KMS-11 (cell line): ENCODE results near the gene SETBP1.

Experiments used
- H2AFZ ChIP-seq: fragments of 200-600 bp; sonication (generic); 2 replicates; pipeline ENCODE4 v1.6.1; 2016; ENCODE audit warnings: antibody characterized with exemption, mixed run types, low read depth
- H3K27ac ChIP-seq: fragments of 200-600 bp; sonication (generic); 2 replicates; pipeline ENCODE4 v1.6.1; 2016; ENCODE audit warnings: mild to moderate bottlenecking, mixed run types
- H3K27me3 ChIP-seq: fragments of 200-600 bp; sonication (generic); 2 replicates; pipeline ENCODE4 v1.6.1; 2017; ENCODE audit warnings: mild to moderate bottlenecking, low read depth, mixed run types, moderate library complexity; ENCODE audit not compliant: insufficient read depth
- H3K36me3 ChIP-seq: fragments of 200-600 bp; sonication (generic); 2 replicates; pipeline ENCODE4 v1.6.1; 2017; ENCODE audit warnings: mild to moderate bottlenecking, mixed run types; ENCODE audit not compliant: insufficient read depth
- H3K4me1 ChIP-seq: fragments of 200-600 bp; sonication (generic); 2 replicates; pipeline ENCODE4 v1.6.1; 2016; ENCODE audit warnings: mild to moderate bottlenecking, low read depth, mixed run types; ENCODE audit not compliant: poor library complexity, severe bottlenecking
- H3K4me2 ChIP-seq: fragments of 200-600 bp; sonication (generic); 2 replicates; pipeline ENCODE4 v1.7.0; 2016; ENCODE audit warnings: mild to moderate bottlenecking, mixed run types
- H3K4me3 ChIP-seq: fragments of 200-600 bp; sonication (generic); IDR thresholded peaks from 2 replicates; pipeline ENCODE4 v1.6.1; 2017; ENCODE audit warnings: low read depth, low read length, mixed read lengths; ENCODE audit not compliant: insufficient read depth
- H3K79me2 ChIP-seq: fragments of 200-600 bp; sonication (generic); 2 replicates; pipeline ENCODE4 v1.6.1; 2016; ENCODE audit warnings: low read depth, mixed run types; ENCODE audit not compliant: insufficient read depth
- H3K9ac ChIP-seq: fragments of 200-600 bp; sonication (generic); 2 replicates; pipeline ENCODE4 v1.6.1; 2016; ENCODE audit warnings: mild to moderate bottlenecking, mixed run types
- H4K20me1 ChIP-seq: fragments of 200-600 bp; sonication (generic); 2 replicates; pipeline ENCODE4 v1.6.1; 2016; ENCODE audit warnings: mild to moderate bottlenecking, mixed run types; ENCODE audit not compliant: insufficient read depth
- CTCF ChIP-seq: fragments of 200-600 bp; sonication (generic); conservative IDR thresholded peaks from 2 replicates; pipeline ENCODE4 v1.6.1; 2017; ENCODE audit warnings: low read depth, mild to moderate bottlenecking, antibody characterized with exemption, low read length, moderate library complexity, mixed read lengths

SETBP1 gene

GRCh38 chr18:44655435-44655834 is 25.3 kb upstream of the SETBP1 start:
- no peaks in the 10 kb centered on the region for H3K4me1 ChIP-seq
- no peaks in the 10 kb centered on the region for H3K27me3 ChIP-seq
- H3K36me3 ChIP-seq, result no peaks in the 10 kb centered on the region
- H3K4me2 ChIP-seq, result no peak overlapping the region
- no peak overlapping the region for H2AFZ ChIP-seq
- no peak overlapping the region for H3K9ac ChIP-seq
- TF ChIP-seq CTCF, result no peak
- H3K79me2 ChIP-seq, result no peaks in the 10 kb centered on the region
- no peak overlapping the region for H3K27ac ChIP-seq
- no peak overlapping the region for H3K4me3 ChIP-seq
- no peaks in the 10 kb centered on the region for H4K20me1 ChIP-seq

- Histone ChIP-seq H3K27ac (no peak overlapping the region), H3K36me3 (no peaks in the 10 kb centered on the region), H4K20me1 (no peaks in the 10 kb centered on the region), H2AFZ (no peak overlapping the region), H3K4me2 (no peak overlapping the region), H3K9ac (no peak overlapping the region), H3K4me3 (no peak overlapping the region), H3K4me1 (no peaks in the 10 kb centered on the region), H3K27me3 (no peaks in the 10 kb centered on the region), H3K79me2 (no peaks in the 10 kb centered on the region)
- TF ChIP-seq CTCF, result no peak
These were observed 20.9 kb upstream of the SETBP1 start for GRCh38 chr18:44659771-44660170.

DNA sequence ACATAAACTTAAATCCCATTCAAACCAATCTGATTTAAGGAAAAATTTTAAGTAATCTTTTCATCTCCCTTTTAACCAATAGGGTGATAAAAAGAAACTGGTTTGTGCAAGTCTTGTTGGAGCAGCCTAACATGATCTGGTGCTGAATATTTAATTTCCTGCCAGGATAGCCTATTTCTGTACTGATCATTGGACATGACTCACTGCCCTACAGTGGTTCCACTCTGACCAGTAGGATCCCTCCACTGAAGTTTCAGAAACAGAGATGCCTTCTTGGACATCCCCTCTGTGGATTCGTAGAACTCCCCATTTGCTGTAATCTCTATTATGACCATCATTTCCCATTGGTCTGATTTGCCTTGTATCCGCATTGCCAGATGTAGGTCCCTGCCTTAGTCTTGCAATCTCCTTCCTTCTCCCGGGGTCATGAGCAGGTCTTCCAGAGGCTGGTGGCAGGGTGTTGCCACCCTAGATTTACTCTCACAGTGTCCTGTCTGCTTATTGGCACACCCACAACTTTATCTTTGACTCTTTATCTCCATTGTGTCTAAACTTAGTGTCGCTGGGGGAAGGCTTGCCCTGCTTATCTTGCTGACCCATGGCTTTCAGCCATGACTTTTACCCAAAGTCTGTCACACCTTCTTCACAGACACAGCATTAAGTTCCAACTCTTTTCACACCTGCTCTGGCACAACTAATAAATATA is 12.3 kb upstream of the SETBP1 start:
- Histone ChIP-seq H3K4me2 (no peak overlapping the region), H3K4me3 (no peak overlapping the region), H2AFZ (no peak overlapping the region), H3K27me3 (no peaks in the 10 kb centered on the region), H4K20me1 (no peaks in the 10 kb centered on the region), H3K4me1 (no peaks in the 10 kb centered on the region), H3K36me3 (no peaks in the 10 kb centered on the region), H3K9ac (no peak overlapping the region), H3K79me2 (no peaks in the 10 kb centered on the region), H3K27ac (no peak overlapping the region)
- TF ChIP-seq CTCF, result no peak

DNA sequence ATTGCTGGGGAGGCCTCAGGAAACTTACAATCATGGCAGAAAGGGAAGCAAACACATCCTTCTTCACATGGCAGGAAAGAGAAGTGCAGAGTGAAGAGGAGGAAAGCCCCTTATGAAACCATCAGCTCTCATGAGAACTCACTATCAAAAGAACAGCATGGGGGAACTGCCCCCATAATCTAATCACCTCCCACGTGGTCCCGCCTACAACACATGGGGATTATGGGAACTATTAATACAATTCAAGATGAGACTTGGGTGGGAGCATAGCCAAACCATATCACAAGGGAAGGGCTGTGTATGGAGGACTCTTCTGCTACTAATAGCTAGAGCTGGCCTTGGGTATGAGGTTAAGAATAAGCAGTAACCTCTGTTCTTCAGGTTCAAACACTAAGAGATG is 8.8 kb upstream of the SETBP1 start:
- no peaks in the 10 kb centered on the region for H3K36me3 ChIP-seq
- H3K9ac ChIP-seq, result no peak overlapping the region
- no peak overlapping the region for H3K4me3 ChIP-seq
- H3K4me2 ChIP-seq, result no peak overlapping the region
- no peaks in the 10 kb centered on the region for H3K4me1 ChIP-seq
- H3K79me2 ChIP-seq, result no peaks in the 10 kb centered on the region
- H3K27me3 ChIP-seq, result no peaks in the 10 kb centered on the region
- H4K20me1 ChIP-seq, result no peaks in the 10 kb centered on the region
- TF ChIP-seq CTCF, result no peak
- H3K27ac ChIP-seq, result no peak overlapping the region
- H2AFZ ChIP-seq, result no peak overlapping the region
